ENCODE results near the gene GGT6. TPM values are rescaled to one million over a fixed set of nuclear protein-coding genes. Genes with fewer than 3 reads are reported as not detected.
A peak's percentile ranks its signal among the peaks of the same experiment; 100 is the strongest.

Gene GGT6
- total RNA-seq, 4 donors from 2014 or later: not detected

- TF ChIP-seq CTCF (IDR thresholded peaks at IDR 0.05) (no peak), EP300 (IDR thresholded peaks at IDR 0.05) (peak in 1 of 2 donors; percentile 32), POLR2A (IDR thresholded peaks at IDR 0.05) (no peak)
- peaks cover 0 to 12% (median 2%) of the 10 kb centered on the region in 4 donors for H3K4me1 ChIP-seq
- H3K27ac ChIP-seq: peak overlapping the region in 2 of 4 donors; percentile 50 to 61
- no peak overlapping the region for H3K4me3 ChIP-seq
- no peaks in the 10 kb centered on the region for H3K36me3 ChIP-seq
- no peak for DNase-seq (ENCODE audit: low spot score in 2 of 2)
- H3K9me3 ChIP-seq: no peaks in the 10 kb centered on the region
- no peaks in the 10 kb centered on the region for H3K27me3 ChIP-seq
- WGBS, 2 donors: 65 to 70% methylated on average over 21 of the region's 21 CpGs
Observed at GRCh38 chr17:4509923-4510617, 50.3 kb downstream of the GGT6 start.

GRCh38 chr17:4509401-4509800, 51.0 kb downstream of the GGT6 start:
- H3K27me3 ChIP-seq: no peaks in the 10 kb centered on the region
- H3K4me1 ChIP-seq: peaks cover 0 to 17% (median 2%) of the 10 kb centered on the region in 4 donors
- H3K36me3 ChIP-seq: no peaks in the 10 kb centered on the region
- H3K27ac ChIP-seq: peak overlapping the region in 2 of 4 donors; percentile 50 to 61
- 50 to 60% methylated on average over 8 of the region's 8 CpGs for WGBS, 2 donors
- no peak overlapping the region for H3K4me3 ChIP-seq
- TF ChIP-seq CTCF (IDR thresholded peaks at IDR 0.05) (no peak), POLR2A (IDR thresholded peaks at IDR 0.05) (no peak), EP300 (IDR thresholded peaks at IDR 0.05) (no peak)
- no peak for DNase-seq (ENCODE audit: low spot score in 2 of 2)
- H3K9me3 ChIP-seq: no peaks in the 10 kb centered on the region

- Histone ChIP-seq H3K4me3 (no peak overlapping the region), H3K4me1 (peaks cover 0 to 17% (median 2%) of the 10 kb centered on the region in 4 donors), H3K36me3 (no peaks in the 10 kb centered on the region), H3K27ac (peak overlapping the region in 1 of 4 donors; percentile 2), H3K27me3 (peaks cover 0 to 11% of the 10 kb centered on the region in 2 donors), H3K9me3 (no peaks in the 10 kb centered on the region)
- TF ChIP-seq POLR2A (IDR thresholded peaks at IDR 0.05) (no peak), CTCF (IDR thresholded peaks at IDR 0.05) (no peak), EP300 (IDR thresholded peaks at IDR 0.05) (no peak)
- DNase-seq (ENCODE audit: low spot score in 2 of 2): no peak
- 81 to 88% methylated on average over 2 to 3 of the region's 3 CpGs for WGBS, 2 donors
Observed at GRCh38 chr17:4508207-4508606, 52.2 kb downstream of the GGT6 start.

DNA sequence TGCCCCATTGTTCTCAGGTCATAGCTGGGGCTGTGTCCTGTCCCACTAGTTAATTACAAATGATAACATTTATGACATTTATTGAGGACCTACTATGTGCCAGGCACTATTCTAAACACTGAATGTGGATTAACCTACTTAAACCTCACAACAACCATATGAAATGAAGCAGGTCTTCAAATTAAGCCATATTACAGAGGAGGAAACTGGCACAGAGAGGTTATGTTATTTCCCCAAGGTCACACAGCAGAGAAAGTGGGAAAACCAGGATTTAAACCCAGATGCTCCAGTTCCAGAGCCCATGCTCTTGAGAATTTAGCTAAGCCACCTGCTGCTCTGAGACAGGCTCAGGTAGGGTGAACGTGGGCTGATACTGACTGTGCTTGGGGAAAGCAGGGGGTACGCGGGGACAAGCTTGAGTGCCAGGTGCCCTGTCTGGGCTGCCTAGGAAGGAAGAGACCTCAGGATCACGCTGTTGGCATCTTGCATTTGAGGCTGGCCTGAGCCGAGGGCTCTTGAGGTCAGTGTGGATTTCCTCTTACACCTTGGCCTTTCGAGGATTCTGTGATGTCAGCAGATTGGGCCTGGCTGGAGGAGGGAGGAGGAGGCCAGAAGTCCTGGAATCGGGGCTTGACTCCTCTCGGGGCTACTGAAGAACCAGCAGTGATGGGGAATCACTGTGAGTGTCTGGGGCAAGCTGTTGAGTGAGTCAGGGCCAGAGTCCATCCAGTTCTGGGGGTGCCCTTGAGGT, 52.8 kb downstream of the GGT6 start:
- Histone ChIP-seq H3K9me3 (no peaks in the 10 kb centered on the region), H3K36me3 (no peaks in the 10 kb centered on the region), H3K27me3 (peaks cover 0 to 18% of the 10 kb centered on the region in 2 donors), H3K4me3 (no peak overlapping the region), H3K27ac (peak overlapping the region in 1 of 4 donors; percentile 2), H3K4me1 (peaks cover 0 to 17% (median 2%) of the 10 kb centered on the region in 4 donors)
- no peak for DNase-seq (ENCODE audit: low spot score in 2 of 2)
- WGBS, 2 donors: 66 to 75% methylated on average over 8 of the region's 8 CpGs
- TF ChIP-seq EP300 (IDR thresholded peaks at IDR 0.05) (no peak), CTCF (IDR thresholded peaks at IDR 0.05) (no peak), POLR2A (IDR thresholded peaks at IDR 0.05) (no peak)

Other genes starting within 250 kb of the GGT6 start
- gene UBE2G1, start 193.9 kb downstream of the GGT6 start, total RNA-seq: 10 to 100 TPM; 30.4 to 50.7 (median 38.3) TPM
- gene SPNS3, start 126.6 kb downstream of the GGT6 start, total RNA-seq: under 1 TPM in 1 of 4 donors, not detected in 3; 0.44 TPM
- 10 to 100 TPM in 3 of 4 donors, 1 to 10 TPM in 1; 5.4 to 49.8 (median 23.4) TPM for gene SPNS2, start 61.7 kb downstream of the GGT6 start, total RNA-seq
- gene MYBBP1A, start 5.2 kb downstream of the GGT6 start, total RNA-seq: 100 to 1,000 TPM in 1 of 4 donors, 10 to 100 TPM in 3; 53.8 to 119 (median 54.4) TPM
- gene SMTNL2, start 24.0 kb upstream of the GGT6 start, total RNA-seq: 1 to 10 TPM; 1.5 to 8.2 (median 4.4) TPM
- not detected for gene ALOX15, start 81.1 kb upstream of the GGT6 start, total RNA-seq
- 10 to 100 TPM; 27.1 to 95.1 (median 29.1) TPM for gene PELP1, start 143.6 kb upstream of the GGT6 start, total RNA-seq
- 100 to 1,000 TPM in 1 of 4 donors, 10 to 100 TPM in 3; 50.2 to 103 (median 57.4) TPM for gene ARRB2, start 150.1 kb upstream of the GGT6 start, total RNA-seq
- gene MED11, start 170.9 kb upstream of the GGT6 start, total RNA-seq: 10 to 100 TPM; 20.8 to 32.8 (median 28.4) TPM
- under 1 TPM in 3 of 4 donors, not detected in 1; 0.42 to 0.66 (median 0.59) TPM for gene ZMYND15, start 179.3 kb upstream of the GGT6 start, total RNA-seq
- 10 to 100 TPM in 3 of 4 donors, 1 to 10 TPM in 1; 5.7 to 27.3 (median 13.6) TPM for gene CXCL16, start 179.4 kb upstream of the GGT6 start, total RNA-seq
- not detected for gene TM4SF5, start 211.3 kb upstream of the GGT6 start, total RNA-seq
- gene VMO1, start 225.8 kb upstream of the GGT6 start, total RNA-seq: 1 to 10 TPM in 3 of 4 donors, not detected in 1; 1.4 to 6.0 (median 1.9) TPM
- gene GLTPD2, start 228.4 kb upstream of the GGT6 start, total RNA-seq: not detected
- 100 to 1,000 TPM; 100 to 171 (median 122) TPM for gene PSMB6, start 235.6 kb upstream of the GGT6 start, total RNA-seq
- gene PLD2, start 246.6 kb upstream of the GGT6 start, total RNA-seq: 10 to 100 TPM; 17.2 to 63.0 (median 30.1) TPM

All from tibial nerve (tissue), 4 donors.